Measurements from ENCODE around the gene CDCA7.
"Not testable (repeated sequence)": the region's sequence is repeated elsewhere in the genome, so short reads cannot be mapped to it uniquely, and the experiment has no call there.

The CDCA7 gene

GRCh38 chr2:173371023-173371422, 16.4 kb downstream of the CDCA7 start:
- Histone ChIP-seq H3K36me3 (ENCODE audit: control insufficient read depth in 1 of 2, insufficient read depth in 2 of 2, low read depth in 1 of 2, low read length in 2 of 2) (peaks cover 0 to 10% of the 10 kb centered on the region in 2 experiments), H3K9ac (ENCODE audit: low read length) (no peak overlapping the region), H4K91ac (ENCODE audit: low read length) (no peak overlapping the region), H4K8ac (ENCODE audit: low read length) (no peak overlapping the region), H3K23ac (ENCODE audit: low read length in 2 of 2) (no peak overlapping the region), H2BK12ac (ENCODE audit: low read length in 2 of 2) (no peak overlapping the region), H3K4me3 (ENCODE audit: insufficient read depth in 1 of 2, low read depth in 1 of 2, low read length in 2 of 2) (no peak overlapping the region), H3K27me3 (ENCODE audit: control insufficient read depth in 1 of 2, insufficient read depth in 1 of 2, low read length in 2 of 2) (no peaks in the 10 kb centered on the region), H3K27ac (ENCODE audit: low read length, poor library complexity, severe bottlenecking) (no peak overlapping the region), H3K4me1 (ENCODE audit: control insufficient read depth, insufficient read depth, low read depth, low read length) (no peaks in the 10 kb centered on the region), H3K9me3 (ENCODE audit: control insufficient read depth, low read length) (no peaks in the 10 kb centered on the region), H2BK5ac (ENCODE audit: low read depth, low read length, poor library complexity, severe bottlenecking) (no peak overlapping the region), H3K4ac (ENCODE audit: low read depth in 1 of 2, low read length in 2 of 2) (no peak overlapping the region), H3K4me2 (ENCODE audit: low read length, poor library complexity, severe bottlenecking) (no peak overlapping the region), H2AK5ac (ENCODE audit: low read length, severe bottlenecking) (no peak overlapping the region), H3K14ac (ENCODE audit: low read length in 2 of 2) (no peak overlapping the region), H2BK120ac (ENCODE audit: low read depth, low read length) (no peak overlapping the region), H2BK15ac (ENCODE audit: low read depth, poor library complexity, severe bottlenecking) (no peak overlapping the region), H2AFZ (ENCODE audit: low read depth, low read length) (no peak overlapping the region), H3K18ac (ENCODE audit: low read depth in 1 of 2, low read length in 2 of 2) (no peak overlapping the region), H3K79me1 (replicated peaks; ENCODE audit: low read length, poor library complexity, severe bottlenecking) (no peaks in the 10 kb centered on the region)
- 86% methylated on average over 3 of the region's 3 CpGs for WGBS
- no peak for DNase-seq

GRCh38 chr2:173373290-173373689, 18.6 kb downstream of the CDCA7 start:
- Histone ChIP-seq H2AFZ (ENCODE audit: low read depth, low read length) (no peak overlapping the region), H3K9ac (ENCODE audit: low read length) (no peak overlapping the region), H3K79me1 (replicated peaks; ENCODE audit: low read length, poor library complexity, severe bottlenecking) (peaks cover 1% of the 10 kb centered on the region), H4K91ac (ENCODE audit: low read length) (no peak overlapping the region), H2BK12ac (ENCODE audit: low read length in 2 of 2) (no peak overlapping the region), H3K27ac (ENCODE audit: low read length, poor library complexity, severe bottlenecking) (no peak overlapping the region), H2BK120ac (ENCODE audit: low read depth, low read length) (no peak overlapping the region), H3K14ac (ENCODE audit: low read length in 2 of 2) (no peak overlapping the region), H3K4me1 (ENCODE audit: control insufficient read depth, insufficient read depth, low read depth, low read length) (no peaks in the 10 kb centered on the region), H2BK15ac (ENCODE audit: low read depth, poor library complexity, severe bottlenecking) (no peak overlapping the region), H3K36me3 (ENCODE audit: control insufficient read depth in 1 of 2, insufficient read depth in 2 of 2, low read depth in 1 of 2, low read length in 2 of 2) (no peaks in the 10 kb centered on the region), H2AK5ac (ENCODE audit: low read length, severe bottlenecking) (no peak overlapping the region), H3K18ac (ENCODE audit: low read depth in 1 of 2, low read length in 2 of 2) (no peak overlapping the region), H3K4ac (ENCODE audit: low read depth in 1 of 2, low read length in 2 of 2) (no peak overlapping the region), H3K23ac (ENCODE audit: low read length in 2 of 2) (no peak overlapping the region), H3K27me3 (ENCODE audit: control insufficient read depth in 1 of 2, insufficient read depth in 1 of 2, low read length in 2 of 2) (no peaks in the 10 kb centered on the region), H3K4me3 (ENCODE audit: insufficient read depth in 1 of 2, low read depth in 1 of 2, low read length in 2 of 2) (no peak overlapping the region), H3K4me2 (ENCODE audit: low read length, poor library complexity, severe bottlenecking) (no peak overlapping the region), H4K8ac (ENCODE audit: low read length) (no peak overlapping the region), H3K9me3 (ENCODE audit: control insufficient read depth, low read length) (no peaks in the 10 kb centered on the region), H2BK5ac (ENCODE audit: low read depth, low read length, poor library complexity, severe bottlenecking) (no peak overlapping the region)
- 100% methylated on average over 1 of the region's 2 CpGs for WGBS
- no peak for DNase-seq

- Histone ChIP-seq H3K4me2 (ENCODE audit: low read length, poor library complexity, severe bottlenecking) (no peak overlapping the region), H3K4ac (ENCODE audit: low read depth in 1 of 2, low read length in 2 of 2) (no peak overlapping the region), H2AK5ac (ENCODE audit: low read length, severe bottlenecking) (no peak overlapping the region), H4K8ac (ENCODE audit: low read length) (no peak overlapping the region), H2BK5ac (ENCODE audit: low read depth, low read length, poor library complexity, severe bottlenecking) (no peak overlapping the region), H3K4me3 (ENCODE audit: insufficient read depth in 1 of 2, low read depth in 1 of 2, low read length in 2 of 2) (no peak overlapping the region), H3K9ac (ENCODE audit: low read length) (no peak overlapping the region), H3K9me3 (ENCODE audit: control insufficient read depth, low read length) (no peaks in the 10 kb centered on the region), H3K79me1 (replicated peaks; ENCODE audit: low read length, poor library complexity, severe bottlenecking) (peaks cover 1% of the 10 kb centered on the region), H2BK12ac (ENCODE audit: low read length in 2 of 2) (no peak overlapping the region), H4K91ac (ENCODE audit: low read length) (no peak overlapping the region), H3K27me3 (ENCODE audit: control insufficient read depth in 1 of 2, insufficient read depth in 1 of 2, low read length in 2 of 2) (no peaks in the 10 kb centered on the region), H3K23ac (ENCODE audit: low read length in 2 of 2) (no peak overlapping the region), H3K36me3 (ENCODE audit: control insufficient read depth in 1 of 2, insufficient read depth in 2 of 2, low read depth in 1 of 2, low read length in 2 of 2) (no peaks in the 10 kb centered on the region), H3K14ac (ENCODE audit: low read length in 2 of 2) (no peak overlapping the region), H3K18ac (ENCODE audit: low read depth in 1 of 2, low read length in 2 of 2) (no peak overlapping the region), H2AFZ (ENCODE audit: low read depth, low read length) (no peak overlapping the region), H2BK120ac (ENCODE audit: low read depth, low read length) (no peak overlapping the region), H3K4me1 (ENCODE audit: control insufficient read depth, insufficient read depth, low read depth, low read length) (no peaks in the 10 kb centered on the region), H2BK15ac (ENCODE audit: low read depth, poor library complexity, severe bottlenecking) (no peak overlapping the region), H3K27ac (ENCODE audit: low read length, poor library complexity, severe bottlenecking) (no peak overlapping the region)
- DNase-seq: no peak
- 100% methylated on average over 1 of the region's 3 CpGs for WGBS
These were observed 20.0 kb downstream of the CDCA7 start for GRCh38 chr2:173374634-173375033.

- H2BK120ac ChIP-seq (ENCODE audit: low read depth, low read length); H3K9me3 ChIP-seq (ENCODE audit: control insufficient read depth, low read length); H2AK5ac ChIP-seq (ENCODE audit: low read length, severe bottlenecking); H2BK5ac ChIP-seq (ENCODE audit: low read depth, low read length, poor library complexity, severe bottlenecking); H2BK15ac ChIP-seq (ENCODE audit: low read depth, poor library complexity, severe bottlenecking); H3K79me1 ChIP-seq (replicated peaks; ENCODE audit: low read length, poor library complexity, severe bottlenecking); H4K91ac ChIP-seq (ENCODE audit: low read length); H3K14ac ChIP-seq (ENCODE audit: low read length in 2 of 2); H3K36me3 ChIP-seq (ENCODE audit: control insufficient read depth in 1 of 2, insufficient read depth in 2 of 2, low read depth in 1 of 2, low read length in 2 of 2); H3K4me1 ChIP-seq (ENCODE audit: control insufficient read depth, insufficient read depth, low read depth, low read length); H3K4me3 ChIP-seq (ENCODE audit: insufficient read depth in 1 of 2, low read depth in 1 of 2, low read length in 2 of 2); DNase-seq; H3K27ac ChIP-seq (ENCODE audit: low read length, poor library complexity, severe bottlenecking); H2AFZ ChIP-seq (ENCODE audit: low read depth, low read length); H3K23ac ChIP-seq (ENCODE audit: low read length in 2 of 2); H3K4ac ChIP-seq (ENCODE audit: low read depth in 1 of 2, low read length in 2 of 2); H2BK12ac ChIP-seq (ENCODE audit: low read length in 2 of 2); H3K27me3 ChIP-seq (ENCODE audit: control insufficient read depth in 1 of 2, insufficient read depth in 1 of 2, low read length in 2 of 2); H3K9ac ChIP-seq (ENCODE audit: low read length); H3K4me2 ChIP-seq (ENCODE audit: low read length, poor library complexity, severe bottlenecking); H4K8ac ChIP-seq (ENCODE audit: low read length); H3K18ac ChIP-seq (ENCODE audit: low read depth in 1 of 2, low read length in 2 of 2): not testable (repeated sequence)
- no CpG with 5 or more reads among the region's 4 CpGs for WGBS
These were observed 30.9 kb downstream of the CDCA7 start for GRCh38 chr2:173385534-173385933.

Data from mesenchymal stem cell (in vitro differentiated cells and primary cell).